Measurements from ENCODE around the gene LY6G5C.
"Not testable (repeated sequence)": the region's sequence is repeated elsewhere in the genome, so short reads cannot be mapped to it uniquely, and the experiment has no call there.

LY6G5C gene

GRCh38 chr6:31713991-31714684 is 33.3 kb upstream of the LY6G5C start:
- no peak for DNase-seq

DNA sequence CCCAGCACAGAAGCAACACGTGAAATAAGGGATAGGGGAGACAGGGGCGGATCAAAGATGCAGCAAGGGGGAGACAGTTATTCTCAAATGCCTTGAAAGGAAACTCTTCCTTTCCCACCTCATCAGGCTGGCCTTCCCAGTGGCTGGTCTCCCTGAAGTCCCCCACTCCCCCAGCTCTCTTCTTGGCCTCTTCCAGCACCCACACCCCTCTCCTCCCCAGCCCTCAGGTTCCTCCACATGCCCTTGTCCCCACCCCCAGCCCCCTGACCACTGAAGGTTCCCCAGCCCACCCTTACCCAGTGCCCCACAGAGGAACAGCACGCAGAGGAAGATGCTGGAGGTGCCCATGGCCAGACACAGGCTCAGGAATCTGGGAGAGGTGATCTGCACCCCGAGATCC is 32.6 kb upstream of the LY6G5C start:
- no peak for DNase-seq

DNA sequence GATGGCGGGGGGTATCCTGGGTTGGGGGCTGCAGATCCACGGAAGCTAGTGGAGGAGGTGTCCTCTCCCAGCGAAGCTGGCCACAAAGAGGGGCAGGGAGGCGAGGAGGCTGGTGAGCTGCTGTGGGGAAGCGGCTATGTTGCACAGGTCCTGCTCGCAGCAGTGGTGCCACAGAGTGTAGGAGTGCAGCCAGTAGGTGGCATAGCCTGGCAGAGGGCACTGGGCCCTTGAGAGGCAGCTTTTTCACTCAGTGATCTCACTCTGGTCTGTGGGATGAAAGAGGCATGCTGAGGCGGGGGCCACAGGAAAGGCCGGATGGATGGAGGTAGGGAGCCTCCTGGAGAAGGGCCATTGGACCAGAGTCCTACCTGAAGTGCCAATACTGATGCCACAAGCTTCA is 31.4 kb upstream of the LY6G5C start:
- DNase-seq = no peak

- no peak for DNase-seq
These were observed 30.4 kb upstream of the LY6G5C start for GRCh38 chr6:31711233-31711632.

DNA sequence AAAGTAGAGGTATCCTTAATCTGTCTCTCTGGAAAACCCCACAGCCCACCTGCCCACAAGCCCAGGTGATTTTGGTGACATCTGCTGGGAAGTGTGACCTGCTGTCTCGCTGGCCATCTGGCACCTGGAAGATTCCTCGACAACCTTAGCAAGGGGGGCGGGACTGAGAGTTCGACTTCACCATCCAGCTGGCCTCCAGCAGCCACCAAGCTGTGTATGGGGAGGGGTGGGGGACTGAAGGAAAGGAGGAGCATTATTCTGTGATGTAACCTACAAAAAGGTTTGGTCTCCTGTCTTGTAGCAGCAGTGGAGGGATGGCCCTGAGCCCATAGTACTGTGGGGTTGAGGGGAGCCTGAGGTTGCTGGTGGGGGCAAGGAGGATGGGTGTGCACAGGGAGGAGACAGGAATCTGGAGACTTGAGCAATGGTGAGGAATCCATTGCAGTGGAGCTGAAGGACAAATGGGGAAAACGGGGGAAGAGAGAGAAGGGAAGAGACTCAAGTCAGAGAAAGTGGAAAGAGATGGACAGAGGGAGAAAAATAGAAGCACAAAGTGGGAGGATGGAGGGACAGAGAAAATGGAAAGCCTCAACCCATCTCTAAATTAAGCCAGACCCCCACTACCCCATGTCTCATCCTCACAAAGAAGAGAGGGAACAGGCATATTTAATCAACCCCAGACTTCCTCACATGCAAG is 29.8 kb upstream of the LY6G5C start:
- no peak for DNase-seq

DNA sequence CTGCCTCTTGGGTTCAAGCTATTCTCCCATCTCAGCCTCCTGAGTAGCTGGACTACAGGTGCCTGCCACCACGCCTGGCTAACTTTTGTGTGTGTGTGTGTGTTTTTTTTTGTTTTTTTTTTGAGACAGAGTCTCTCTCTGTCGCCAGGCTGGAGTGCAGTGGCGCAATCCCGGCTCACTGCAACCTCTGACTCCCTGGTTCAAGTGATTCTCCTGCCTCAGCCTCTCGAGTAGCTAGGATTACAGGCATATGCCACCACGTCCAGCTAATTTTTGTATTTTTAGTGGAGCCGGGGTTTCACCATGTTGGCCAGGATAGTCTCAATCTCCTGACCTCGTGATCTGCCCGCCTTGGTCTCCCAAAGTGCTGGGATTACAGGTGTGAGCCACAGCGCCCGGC is 28.3 kb upstream of the LY6G5C start:
- not testable (repeated sequence) for DNase-seq

- DNase-seq = no peak
These were observed 27.4 kb upstream of the LY6G5C start for GRCh38 chr6:31708224-31708623.

GRCh38 chr6:31707701-31708100 is 26.8 kb upstream of the LY6G5C start:
- no peak for DNase-seq

GRCh38 chr6:31706599-31706998 is 25.7 kb upstream of the LY6G5C start, which contains the start of gene LY6G6F:
Gene LY6G6F (plus strand): TSS chr6:31706866. CDS start chr6:31706907, 41 bp downstream.
- no peak for DNase-seq

GRCh38 chr6:31705931-31706330 is 25.1 kb upstream of the LY6G5C start:
- no peak for DNase-seq

GRCh38 chr6:31702819-31703716 is 22.2 kb upstream of the LY6G5C start, which contains the start of gene ABHD16A:
Gene ABHD16A (minus strand): TSS chr6:31703324. CDS start chr6:31703281, 43 bp downstream.
- peak; percentile 98 for DNase-seq

- DNase-seq = no peak
These were observed 21.5 kb upstream of the LY6G5C start for GRCh38 chr6:31702405-31702818.

DNA sequence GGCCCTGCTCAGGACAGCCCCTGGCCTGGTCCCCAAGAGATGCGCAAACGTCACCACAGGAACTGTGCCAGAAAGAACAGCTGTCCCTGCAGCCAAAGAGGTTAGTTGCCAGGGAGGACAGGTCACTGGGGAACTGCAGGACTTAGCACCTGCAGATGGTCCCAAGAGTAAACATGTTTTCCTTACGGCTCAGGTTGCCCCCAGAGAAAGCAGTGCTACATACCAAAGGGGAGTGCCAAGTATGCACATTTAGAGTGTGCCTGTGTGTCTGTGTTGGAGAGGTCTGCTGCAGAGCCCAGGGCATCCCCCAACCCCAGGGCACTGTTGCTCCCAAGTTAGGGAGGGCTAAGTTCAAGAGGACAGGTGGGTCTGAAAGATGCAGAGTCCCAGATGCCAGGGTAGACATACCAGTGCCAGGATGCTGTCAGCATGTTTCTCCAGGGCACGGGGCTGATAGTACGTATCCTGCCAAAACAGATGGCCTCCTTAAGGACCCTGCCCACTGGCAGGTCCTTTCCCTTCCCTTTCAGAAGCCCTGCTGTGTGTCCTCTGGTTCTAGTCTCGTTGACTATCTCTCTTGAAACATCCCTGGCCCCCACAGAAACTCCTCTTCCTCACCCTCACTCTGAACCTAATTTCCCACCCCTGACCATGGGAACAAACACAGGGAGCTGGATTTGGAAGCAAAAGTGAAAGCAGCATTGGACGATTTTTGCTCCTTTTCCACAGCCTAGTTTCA is 21.0 kb upstream of the LY6G5C start:
- DNase-seq = no peak

- DNase-seq = no peak
These were observed 20.0 kb upstream of the LY6G5C start for GRCh38 chr6:31700740-31701401.

DNA sequence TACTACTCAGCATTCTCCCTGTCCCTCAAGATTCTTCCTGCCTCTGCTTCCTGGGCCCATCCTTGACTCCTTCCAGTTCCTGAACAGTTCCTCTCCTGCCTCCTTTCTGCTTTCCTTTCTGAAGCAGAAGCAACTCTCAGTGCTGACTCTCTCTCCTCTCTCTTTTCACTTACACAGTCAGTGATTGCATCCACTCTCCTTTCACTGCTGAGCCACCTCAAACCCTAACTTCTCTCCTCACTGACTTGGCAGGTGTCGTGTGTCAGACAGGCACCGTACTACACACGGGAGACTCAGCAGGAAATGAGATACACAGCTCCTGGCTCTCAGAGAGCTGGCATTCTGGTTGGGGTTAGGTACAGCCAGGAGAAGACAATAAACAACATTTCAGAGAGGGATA is 16.7 kb upstream of the LY6G5C start:
- no peak for DNase-seq

GRCh38 chr6:31693535-31693934 is 12.7 kb upstream of the LY6G5C start:
- DNase-seq = no peak

- no peak for DNase-seq
These were observed 12.0 kb upstream of the LY6G5C start for GRCh38 chr6:31692886-31693285.

- no peak for DNase-seq
These were observed 11.5 kb upstream of the LY6G5C start for GRCh38 chr6:31692353-31692752.

DNA sequence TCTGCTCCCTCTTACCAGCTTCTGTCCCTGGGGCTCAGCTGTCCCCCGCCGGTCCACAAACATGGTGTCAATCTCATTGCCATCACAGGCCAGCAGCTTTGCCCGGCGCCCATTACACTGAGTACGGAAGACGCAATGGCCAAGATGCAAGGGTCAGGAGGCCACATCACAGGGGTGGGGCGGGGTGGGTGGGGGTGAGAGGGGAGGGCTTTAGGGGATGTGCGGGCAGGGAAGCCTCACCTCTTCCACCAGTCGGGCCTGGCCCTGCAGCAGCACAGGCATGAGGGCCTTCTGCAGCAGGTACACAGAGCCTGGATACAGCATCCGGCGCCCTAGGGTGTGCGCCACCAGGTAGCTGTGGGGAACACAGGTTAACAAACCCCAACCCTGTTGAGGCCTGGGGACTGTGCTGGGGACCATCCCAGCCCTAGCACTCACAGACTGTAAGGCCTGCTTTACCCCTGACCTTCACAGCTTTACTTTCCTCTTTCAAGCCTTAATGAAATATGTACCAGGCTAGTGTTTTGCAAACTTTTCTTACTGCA is 10.8 kb upstream of the LY6G5C start:
- no peak for DNase-seq

DNA sequence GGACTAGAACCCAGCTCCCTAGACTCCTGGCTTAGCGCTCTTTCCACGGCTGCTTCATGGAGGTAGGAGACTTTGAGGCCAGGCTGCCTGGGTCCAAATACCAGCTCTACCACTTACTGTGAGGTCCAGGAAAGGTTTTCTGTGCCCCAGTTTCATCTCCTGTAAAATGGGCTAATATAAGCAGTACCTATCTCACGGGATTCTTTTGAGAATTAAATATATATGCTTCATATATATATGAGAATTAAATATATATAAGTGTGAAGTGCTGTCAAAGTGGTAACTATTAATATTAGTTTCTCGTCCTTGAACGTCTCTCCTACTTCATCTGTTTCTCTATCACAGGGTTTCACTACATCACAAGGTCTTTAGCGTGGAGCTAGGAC is 10.2 kb upstream of the LY6G5C start:
- no peak for DNase-seq

GRCh38 chr6:31690231-31691077 is 9.6 kb upstream of the LY6G5C start:
- DNase-seq = no peak

All from CD4-positive, alpha-beta T cell treated with Interleukin-15 for 1 hour (primary cell).